ENCODE results near the gene MYO6. TPM values are rescaled to one million over a fixed set of nuclear protein-coding genes. Genes with fewer than 3 reads are reported as not detected.

The MYO6 gene
- total RNA-seq, 2 donors from 2014 or later: 3.6 to 5.9 TPM

GRCh38 chr6:75834447-75834846 lies 85.4 kb downstream of the MYO6 start:
- Histone ChIP-seq H3K27me3 (no peaks in the 10 kb centered on the region), H3K4me3 (no peak overlapping the region), H3K9me3 (no peaks in the 10 kb centered on the region), H3K36me3 (peaks cover 4% of the 10 kb centered on the region), H3K4me1 (no peaks in the 10 kb centered on the region), H3K27ac (no peak overlapping the region)
- DNase-seq (ENCODE audit: low spot score): no peak
- TF ChIP-seq, protein P1, sequence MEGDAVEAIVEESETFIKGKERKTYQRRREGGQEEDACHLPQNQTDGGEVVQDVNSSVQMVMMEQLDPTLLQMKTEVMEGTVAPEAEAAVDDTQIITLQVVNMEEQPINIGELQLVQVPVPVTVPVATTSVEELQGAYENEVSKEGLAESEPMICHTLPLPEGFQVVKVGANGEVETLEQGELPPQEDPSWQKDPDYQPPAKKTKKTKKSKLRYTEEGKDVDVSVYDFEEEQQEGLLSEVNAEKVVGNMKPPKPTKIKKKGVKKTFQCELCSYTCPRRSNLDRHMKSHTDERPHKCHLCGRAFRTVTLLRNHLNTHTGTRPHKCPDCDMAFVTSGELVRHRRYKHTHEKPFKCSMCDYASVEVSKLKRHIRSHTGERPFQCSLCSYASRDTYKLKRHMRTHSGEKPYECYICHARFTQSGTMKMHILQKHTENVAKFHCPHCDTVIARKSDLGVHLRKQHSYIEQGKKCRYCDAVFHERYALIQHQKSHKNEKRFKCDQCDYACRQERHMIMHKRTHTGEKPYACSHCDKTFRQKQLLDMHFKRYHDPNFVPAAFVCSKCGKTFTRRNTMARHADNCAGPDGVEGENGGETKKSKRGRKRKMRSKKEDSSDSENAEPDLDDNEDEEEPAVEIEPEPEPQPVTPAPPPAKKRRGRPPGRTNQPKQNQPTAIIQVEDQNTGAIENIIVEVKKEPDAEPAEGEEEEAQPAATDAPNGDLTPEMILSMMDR (IDR thresholded peaks at IDR 0.05): no peak

DNA sequence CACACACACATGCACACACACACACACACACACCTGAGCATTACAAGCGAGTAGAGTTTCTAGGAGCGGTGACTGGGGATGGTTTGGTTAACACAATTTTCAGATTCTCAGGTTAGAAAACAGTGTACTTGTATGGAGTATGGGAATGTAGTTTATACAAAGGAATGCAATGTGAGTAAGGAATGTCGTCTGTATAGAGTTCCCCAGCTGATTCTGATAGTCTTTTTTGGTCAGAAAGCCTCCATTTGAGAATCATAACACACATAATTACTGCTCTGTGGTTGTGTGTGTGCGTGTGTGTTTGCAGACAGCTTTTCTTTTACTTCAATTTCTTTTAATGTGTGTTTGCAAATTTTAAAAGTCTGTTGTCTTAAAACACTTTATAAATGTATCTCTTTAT lies 93.2 kb downstream of the MYO6 start:
- no peak for DNase-seq (ENCODE audit: low spot score)
- Histone ChIP-seq H3K27me3 (no peaks in the 10 kb centered on the region), H3K27ac (no peak overlapping the region), H3K9me3 (no peaks in the 10 kb centered on the region), H3K36me3 (no peaks in the 10 kb centered on the region), H3K4me1 (no peaks in the 10 kb centered on the region), H3K4me3 (no peak overlapping the region)
- TF ChIP-seq, protein P1 (IDR thresholded peaks at IDR 0.05): no peak

DNA sequence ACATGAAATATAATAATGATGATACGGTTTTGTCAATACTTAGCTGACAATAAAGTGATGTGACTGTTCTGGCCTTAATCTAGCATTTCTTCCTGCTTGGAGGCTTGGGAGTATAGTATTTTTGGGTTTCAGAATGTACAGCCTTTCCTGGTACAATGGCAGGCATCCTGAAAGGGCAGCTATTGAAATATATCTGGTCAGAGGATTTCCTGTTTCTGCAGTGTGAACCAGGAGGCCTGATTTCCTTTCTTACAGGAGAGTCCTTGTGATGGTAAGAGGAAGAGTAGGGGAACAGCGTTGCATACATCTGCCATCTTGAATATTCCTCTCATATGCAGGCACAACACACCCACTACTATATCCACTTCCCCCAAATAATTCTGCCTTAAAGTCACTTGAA lies 93.7 kb downstream of the MYO6 start:
- no peaks in the 10 kb centered on the region for H3K4me1 ChIP-seq
- no peaks in the 10 kb centered on the region for H3K27me3 ChIP-seq
- no peak overlapping the region for H3K4me3 ChIP-seq
- TF ChIP-seq, protein P1 (IDR thresholded peaks at IDR 0.05): no peak
- no peaks in the 10 kb centered on the region for H3K9me3 ChIP-seq
- no peaks in the 10 kb centered on the region for H3K36me3 ChIP-seq
- no peak overlapping the region for H3K27ac ChIP-seq
- DNase-seq (ENCODE audit: low spot score): no peak

- TF ChIP-seq, protein P1 (IDR thresholded peaks at IDR 0.05): no peak
- no peaks in the 10 kb centered on the region for H3K36me3 ChIP-seq
- no peaks in the 10 kb centered on the region for H3K27me3 ChIP-seq
- H3K27ac ChIP-seq: no peak overlapping the region
- H3K4me1 ChIP-seq: no peaks in the 10 kb centered on the region
- no peaks in the 10 kb centered on the region for H3K9me3 ChIP-seq
- H3K4me3 ChIP-seq: no peak overlapping the region
- DNase-seq (ENCODE audit: low spot score): no peak
Observed at GRCh38 chr6:75843396-75843795, 94.4 kb downstream of the MYO6 start.

- Histone ChIP-seq H3K27me3 (no peaks in the 10 kb centered on the region), H3K27ac (no peak overlapping the region), H3K4me1 (no peaks in the 10 kb centered on the region), H3K9me3 (no peaks in the 10 kb centered on the region), H3K36me3 (no peaks in the 10 kb centered on the region), H3K4me3 (no peak overlapping the region)
- TF ChIP-seq, protein P1 (IDR thresholded peaks at IDR 0.05): no peak
- DNase-seq (ENCODE audit: low spot score): no peak
Observed at GRCh38 chr6:75848274-75848673, 99.2 kb downstream of the MYO6 start.

DNA sequence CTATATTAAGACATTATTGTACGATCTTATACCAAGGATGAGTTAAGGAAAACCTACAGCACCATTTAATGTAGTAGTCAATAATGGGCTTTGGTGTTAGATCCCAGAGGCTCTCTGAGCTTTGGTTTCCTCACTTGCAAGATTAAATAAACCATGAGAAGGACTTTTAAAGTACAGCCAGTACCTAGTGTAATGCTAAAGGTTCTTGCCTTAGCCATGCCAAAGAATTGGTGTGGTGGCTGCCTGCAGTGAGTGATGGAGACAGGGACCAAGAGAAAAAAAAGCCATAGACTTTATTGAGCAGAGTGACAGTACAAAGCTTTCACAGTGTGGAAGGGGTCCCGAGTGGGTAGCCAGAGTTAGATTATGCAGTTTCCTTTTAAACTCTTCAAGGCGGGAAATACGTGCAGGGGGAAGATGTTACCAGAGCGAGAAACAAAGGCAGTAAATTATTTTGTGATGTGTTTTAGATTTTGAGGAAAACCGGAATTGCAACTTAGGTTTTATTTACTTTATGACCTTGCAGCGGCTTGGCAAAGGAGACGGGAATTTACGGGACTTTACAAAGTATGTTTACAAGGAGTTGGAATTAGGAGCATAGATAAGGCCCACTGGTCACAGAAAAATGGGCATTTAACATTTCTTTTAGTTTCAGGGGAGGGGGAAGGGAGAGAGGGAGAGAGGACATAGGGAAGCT lies 100.4 kb downstream of the MYO6 start:
- TF ChIP-seq, protein P1 (IDR thresholded peaks at IDR 0.05): no peak
- H3K27me3 ChIP-seq: no peaks in the 10 kb centered on the region
- no peaks in the 10 kb centered on the region for H3K9me3 ChIP-seq
- H3K27ac ChIP-seq: no peak overlapping the region
- no peak for DNase-seq (ENCODE audit: low spot score)
- H3K4me1 ChIP-seq: no peaks in the 10 kb centered on the region
- no peak overlapping the region for H3K4me3 ChIP-seq
- H3K36me3 ChIP-seq: no peaks in the 10 kb centered on the region

Measured in right atrium auricular region (tissue), 2 donors.